Measurements from ENCODE around the gene RNF150. TPM values are rescaled to one million over a fixed set of nuclear protein-coding genes. Genes with fewer than 3 reads are reported as not detected.

The RNF150 gene
- polyA plus RNA-seq, 2 of the 4 experiments (the other 2 are of a cell fraction), result 0.21 to 0.34 TPM

- Histone ChIP-seq H3K4me3 (no peak overlapping the region), H3K4me2 (no peak overlapping the region), H3K27ac (no peak overlapping the region), H3K4me1 (no peaks in the 10 kb centered on the region), H3K9me3 (no peaks in the 10 kb centered on the region)
- DNase-seq (ENCODE audit: low read depth in 1 of 2, low spot score in 1 of 2) (no peak), FAIRE-seq (no peak), ATAC-seq (no peak)
- ChIA-PET POLR2A (no interaction called here), CTCF (no interaction called here)
- no peak for TF ChIP-seq CTCF (IDR thresholded peaks at IDR 0.05)
Measured at GRCh38 chr4:141078871-141079270, 54.4 kb downstream of the RNF150 start.

GRCh38 chr4:141077611-141078225, 55.6 kb downstream of the RNF150 start:
- ATAC-seq (no peak), FAIRE-seq (no peak), DNase-seq (ENCODE audit: low read depth in 1 of 2, low spot score in 1 of 2) (no peak)
- ChIA-PET CTCF (no interaction called here), POLR2A (no interaction called here)
- H3K9me3 ChIP-seq, result no peaks in the 10 kb centered on the region
- TF ChIP-seq MAX (IDR thresholded peaks at IDR 0.05) (no peak), ELK1 (IDR thresholded peaks at IDR 0.05; ENCODE audit: low read depth, low read length) (no peak), GATA3 (IDR thresholded peaks at IDR 0.05; ENCODE audit: borderline replicate concordance) (no peak), PHF8 (IDR thresholded peaks at IDR 0.05; ENCODE audit: borderline replicate concordance, low read depth) (no peak), FOSL2 (IDR thresholded peaks at IDR 0.05) (no peak), FOSL2 (CRISPR knock-in tag; IDR thresholded peaks at IDR 0.05) (no peak), CEBPB (IDR thresholded peaks at IDR 0.05) (no peak), MAFK (IDR thresholded peaks at IDR 0.05; ENCODE audit: partially characterized antibody) (no peak), JUNB (IDR thresholded peaks at IDR 0.05) (no peak)
- H3K4me2 ChIP-seq, result no peak overlapping the region
- no peaks in the 10 kb centered on the region for H3K4me1 ChIP-seq
- H3K4me3 ChIP-seq, result no peak overlapping the region
- no peak overlapping the region for H3K27ac ChIP-seq
- 87% methylated on average over 1 of the region's 1 CpG for WGBS (ENCODE audit: missing lambda C conversion rate)

GRCh38 chr4:141075553-141075952, 57.7 kb downstream of the RNF150 start:
- POLR2A ChIA-PET, result no interaction called here
- no peak for DNase-seq (ENCODE audit: low read depth in 1 of 2, low spot score in 1 of 2)
- no peak for ATAC-seq
- H3K4me2 ChIP-seq, result no peak overlapping the region
- no peaks in the 10 kb centered on the region for H3K9me3 ChIP-seq
- no peak overlapping the region for H3K4me3 ChIP-seq
- TF ChIP-seq HOXB13 (CRISPR knock-in tag; IDR thresholded peaks at IDR 0.05; ENCODE audit: low read depth) (no peak), MAFK (IDR thresholded peaks at IDR 0.05; ENCODE audit: partially characterized antibody) (peak; percentile 17)
- no peaks in the 10 kb centered on the region for H3K4me1 ChIP-seq
- FAIRE-seq, result no peak
- no peak overlapping the region for H3K27ac ChIP-seq
- CTCF ChIA-PET, result interaction anchor here (1.1 kb wide), 1 partner anchor 11 kb away, joined by 3 read pairs; no protein-coding TSS in a partner anchor

- Histone ChIP-seq H3K27ac (no peak overlapping the region), H3K9me3 (no peaks in the 10 kb centered on the region), H3K4me1 (no peaks in the 10 kb centered on the region), H3K4me2 (no peak overlapping the region), H3K4me3 (no peak overlapping the region)
- TF ChIP-seq MYC (IDR thresholded peaks at IDR 0.05; ENCODE audit: borderline replicate concordance, low read length) (no peak), RARB (CRISPR knock-in tag; IDR thresholded peaks at IDR 0.05) (no peak), JUNB (IDR thresholded peaks at IDR 0.05) (no peak), HMGXB4 (CRISPR knock-in tag; IDR thresholded peaks at IDR 0.05; ENCODE audit: borderline replicate concordance) (no peak), SREBF2 (IDR thresholded peaks at IDR 0.05) (no peak), RAD21 (conservative IDR thresholded peaks at IDR 0.05 in 1 of 2, IDR thresholded peaks at IDR 0.05 in 1 of 2) (no peak), NR3C1 (IDR thresholded peaks at IDR 0.05) (no peak), GATA3 (IDR thresholded peaks at IDR 0.05; ENCODE audit: borderline replicate concordance) (no peak), HOXA7 (CRISPR knock-in tag; IDR thresholded peaks at IDR 0.05) (no peak), FOSL2 (IDR thresholded peaks at IDR 0.05) (no peak), FOSL2 (CRISPR knock-in tag; IDR thresholded peaks at IDR 0.05) (no peak), MAFK (IDR thresholded peaks at IDR 0.05; ENCODE audit: partially characterized antibody) (no peak), BHLHE40 (IDR thresholded peaks at IDR 0.05; ENCODE audit: low read depth, low read length) (no peak), ESRRA (IDR thresholded peaks at IDR 0.05; ENCODE audit: borderline replicate concordance, low read length) (no peak), EHMT2 (IDR thresholded peaks at IDR 0.05; ENCODE audit: low read depth) (no peak), MAX (IDR thresholded peaks at IDR 0.05) (no peak)
- TF ChIP-seq, protein P1, sequence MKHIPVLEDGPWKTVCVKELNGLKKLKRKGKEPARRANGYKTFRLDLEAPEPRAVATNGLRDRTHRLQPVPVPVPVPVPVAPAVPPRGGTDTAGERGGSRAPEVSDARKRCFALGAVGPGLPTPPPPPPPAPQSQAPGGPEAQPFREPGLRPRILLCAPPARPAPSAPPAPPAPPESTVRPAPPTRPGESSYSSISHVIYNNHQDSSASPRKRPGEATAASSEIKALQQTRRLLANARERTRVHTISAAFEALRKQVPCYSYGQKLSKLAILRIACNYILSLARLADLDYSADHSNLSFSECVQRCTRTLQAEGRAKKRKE (CRISPR knock-in tag; IDR thresholded peaks at IDR 0.05; ENCODE audit: low read depth), result no peak
- DNase-seq (ENCODE audit: low read depth in 1 of 2, low spot score in 1 of 2) (no peak), FAIRE-seq (no peak), ATAC-seq (no peak)
- ChIA-PET CTCF (interaction anchor here (1.1 to 1.6 kb wide), 2 partner anchors 10 to 31 kb away, joined by 3 read pairs; no protein-coding TSS in a partner anchor), POLR2A (no interaction called here)
- 52% methylated on average over 4 of the region's 4 CpGs for WGBS (ENCODE audit: missing lambda C conversion rate)
Measured at GRCh38 chr4:141074098-141074878, 59.0 kb downstream of the RNF150 start.

All from A549 (cell line).